Measurements from ENCODE around the gene KIF1C.

KIF1C gene

GRCh38 chr17:5043524-5043923, 45.8 kb downstream of the KIF1C start:
- TF ChIP-seq CTCF (IDR thresholded peaks at IDR 0.05; ENCODE audit: insufficient read depth, low read depth, low read length, missing control alignments) = no peak
- DNase-seq (ENCODE audit: low read depth) = no peak
- H3K4me3 ChIP-seq (ENCODE audit: low read length) = no peak overlapping the region

GRCh38 chr17:5044630-5045029, 46.9 kb downstream of the KIF1C start:
- TF ChIP-seq CTCF (IDR thresholded peaks at IDR 0.05; ENCODE audit: insufficient read depth, low read depth, low read length, missing control alignments) = no peak
- no peak for DNase-seq (ENCODE audit: low read depth)
- H3K4me3 ChIP-seq (ENCODE audit: low read length) = no peak overlapping the region

- no peak overlapping the region for H3K4me3 ChIP-seq (ENCODE audit: low read length)
- no peak for DNase-seq (ENCODE audit: low read depth)
- TF ChIP-seq CTCF (IDR thresholded peaks at IDR 0.05; ENCODE audit: insufficient read depth, low read depth, low read length, missing control alignments) = no peak
Observed at GRCh38 chr17:5045496-5045895, 47.7 kb downstream of the KIF1C start.

GRCh38 chr17:5047446-5047845, 49.7 kb downstream of the KIF1C start:
- no peak overlapping the region for H3K4me3 ChIP-seq (ENCODE audit: low read length)
- TF ChIP-seq CTCF (IDR thresholded peaks at IDR 0.05; ENCODE audit: insufficient read depth, low read depth, low read length, missing control alignments) = no peak
- no peak for DNase-seq (ENCODE audit: low read depth)

- no peak for TF ChIP-seq CTCF (IDR thresholded peaks at IDR 0.05; ENCODE audit: insufficient read depth, low read depth, low read length, missing control alignments)
- no peak for DNase-seq (ENCODE audit: low read depth)
- H3K4me3 ChIP-seq (ENCODE audit: low read length) = no peak overlapping the region
Observed at GRCh38 chr17:5049314-5049841, 51.6 kb downstream of the KIF1C start.

- no peak for TF ChIP-seq CTCF (IDR thresholded peaks at IDR 0.05; ENCODE audit: insufficient read depth, low read depth, low read length, missing control alignments)
- no peak for DNase-seq (ENCODE audit: low read depth)
- H3K4me3 ChIP-seq (ENCODE audit: low read length) = no peak overlapping the region
Observed at GRCh38 chr17:5050278-5050677, 52.5 kb downstream of the KIF1C start.

- no peak overlapping the region for H3K4me3 ChIP-seq (ENCODE audit: low read length)
- no peak for DNase-seq (ENCODE audit: low read depth)
- TF ChIP-seq CTCF (IDR thresholded peaks at IDR 0.05; ENCODE audit: insufficient read depth, low read depth, low read length, missing control alignments) = no peak
Observed at GRCh38 chr17:5055543-5055942, 57.8 kb downstream of the KIF1C start.
